ENCODE data around the gene CCDC71L. TPM values are rescaled to one million over a fixed set of nuclear protein-coding genes. Genes with fewer than 3 reads are reported as not detected.

Gene CCDC71L
- total and polyA plus RNA-seq, 8 donors: 1.3 to 92.7 (median 11.4) TPM

DNA sequence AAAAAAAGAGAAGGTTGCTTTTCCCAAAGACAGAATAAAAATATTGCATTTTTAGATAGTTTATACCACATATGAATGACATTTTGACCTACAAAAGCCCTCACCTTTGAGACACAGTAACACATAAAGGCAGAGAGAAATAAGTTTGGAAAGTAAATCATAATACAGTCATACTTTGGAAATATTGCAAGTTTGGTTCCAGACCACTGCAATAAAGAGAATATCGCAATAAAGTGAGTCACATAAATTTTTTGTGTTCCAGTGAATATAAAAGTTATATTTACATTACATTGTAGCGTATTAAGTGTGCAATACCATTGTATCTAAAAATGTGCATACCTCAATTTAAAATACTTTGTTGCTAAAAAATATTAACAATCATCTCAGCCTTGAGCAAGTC is 40.3 kb downstream of the CCDC71L start:
- WGBS, 5 donors: 86 to 96% (median 88%) methylated on average over 2 of the region's 2 CpGs
- peaks cover 0 to under 1% (median 0%) of the 10 kb centered on the region in 4 donors for H3K4me1 ChIP-seq
- intact Hi-C loops (cut with DNase I; ENCODE audit: low total_unique reads): no loop called here
- H3K9me3 ChIP-seq: peaks cover 0 to 14% (median 5%) of the 10 kb centered on the region in 4 donors
- H3K27ac ChIP-seq: no peak overlapping the region
- DNase-seq: no peak
- TF ChIP-seq POLR2AphosphoS5 (IDR thresholded peaks at IDR 0.05) (no peak), POLR2A (IDR thresholded peaks at IDR 0.05) (no peak), EP300 (IDR thresholded peaks at IDR 0.05) (no peak)
- TF ChIP-seq, protein P1, sequence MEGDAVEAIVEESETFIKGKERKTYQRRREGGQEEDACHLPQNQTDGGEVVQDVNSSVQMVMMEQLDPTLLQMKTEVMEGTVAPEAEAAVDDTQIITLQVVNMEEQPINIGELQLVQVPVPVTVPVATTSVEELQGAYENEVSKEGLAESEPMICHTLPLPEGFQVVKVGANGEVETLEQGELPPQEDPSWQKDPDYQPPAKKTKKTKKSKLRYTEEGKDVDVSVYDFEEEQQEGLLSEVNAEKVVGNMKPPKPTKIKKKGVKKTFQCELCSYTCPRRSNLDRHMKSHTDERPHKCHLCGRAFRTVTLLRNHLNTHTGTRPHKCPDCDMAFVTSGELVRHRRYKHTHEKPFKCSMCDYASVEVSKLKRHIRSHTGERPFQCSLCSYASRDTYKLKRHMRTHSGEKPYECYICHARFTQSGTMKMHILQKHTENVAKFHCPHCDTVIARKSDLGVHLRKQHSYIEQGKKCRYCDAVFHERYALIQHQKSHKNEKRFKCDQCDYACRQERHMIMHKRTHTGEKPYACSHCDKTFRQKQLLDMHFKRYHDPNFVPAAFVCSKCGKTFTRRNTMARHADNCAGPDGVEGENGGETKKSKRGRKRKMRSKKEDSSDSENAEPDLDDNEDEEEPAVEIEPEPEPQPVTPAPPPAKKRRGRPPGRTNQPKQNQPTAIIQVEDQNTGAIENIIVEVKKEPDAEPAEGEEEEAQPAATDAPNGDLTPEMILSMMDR (IDR thresholded peaks at IDR 0.05): no peak
- no peak overlapping the region for H3K4me3 ChIP-seq
- no peaks in the 10 kb centered on the region for H3K36me3 ChIP-seq
- H3K27me3 ChIP-seq: no peaks in the 10 kb centered on the region

DNA sequence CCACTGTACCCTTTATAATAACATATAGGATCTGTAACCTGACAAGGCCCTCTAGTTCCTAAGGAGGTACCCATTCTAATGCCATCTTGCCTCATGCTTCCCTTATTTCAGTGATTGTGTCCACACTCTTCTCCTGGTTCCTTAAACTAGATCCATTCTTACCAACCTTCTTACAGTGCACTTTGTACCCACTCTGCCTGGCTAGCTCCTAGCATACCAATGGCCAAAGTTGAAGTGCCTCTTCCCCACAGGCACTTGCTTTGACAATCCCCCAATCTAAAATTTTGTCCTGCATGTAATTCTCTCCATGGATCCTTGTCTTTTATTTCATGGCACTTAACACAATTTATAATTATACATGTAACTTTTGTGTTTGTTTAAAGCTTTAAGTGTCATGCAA is 40.9 kb downstream of the CCDC71L start:
- TF ChIP-seq POLR2A (IDR thresholded peaks at IDR 0.05): no peak
- no peak for TF ChIP-seq EP300 (IDR thresholded peaks at IDR 0.05)
- TF ChIP-seq POLR2AphosphoS5 (IDR thresholded peaks at IDR 0.05): no peak
- Histone ChIP-seq H3K27me3 (no peaks in the 10 kb centered on the region), H3K4me1 (no peaks in the 10 kb centered on the region), H3K36me3 (no peaks in the 10 kb centered on the region), H3K27ac (no peak overlapping the region), H3K4me3 (no peak overlapping the region), H3K9me3 (peaks cover 0 to 14% (median 5%) of the 10 kb centered on the region in 4 donors)
- no peak for DNase-seq
- intact Hi-C loops (cut with DNase I; ENCODE audit: low total_unique reads): no loop called here

DNA sequence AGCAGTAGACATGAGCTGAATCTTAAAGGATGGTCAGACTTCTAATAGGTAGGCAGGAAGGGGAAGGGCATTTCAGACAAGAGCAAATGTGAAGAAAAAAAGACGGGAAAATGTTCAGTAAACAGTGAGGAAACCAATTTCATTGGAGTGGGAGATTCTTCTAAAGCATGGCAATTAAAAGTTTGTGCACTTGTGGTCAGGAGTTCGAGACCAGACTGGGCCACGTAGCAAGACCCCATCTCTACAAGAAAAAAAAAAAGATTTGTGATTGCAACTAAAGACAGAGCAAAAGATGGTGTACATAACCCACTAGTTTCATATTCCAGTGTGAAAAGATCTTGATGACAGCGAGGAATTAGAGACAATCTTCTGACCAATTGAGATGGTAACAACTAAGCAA is 41.7 kb downstream of the CCDC71L start:
- WGBS, 5 donors: 89 to 95% (median 89%) methylated on average over 4 of the region's 4 CpGs
- Histone ChIP-seq H3K27ac (no peak overlapping the region), H3K27me3 (no peaks in the 10 kb centered on the region), H3K36me3 (no peaks in the 10 kb centered on the region), H3K9me3 (peaks cover 0 to 14% (median 5%) of the 10 kb centered on the region in 4 donors), H3K4me1 (no peaks in the 10 kb centered on the region), H3K4me3 (no peak overlapping the region)
- no peak for TF ChIP-seq POLR2AphosphoS5 (IDR thresholded peaks at IDR 0.05)
- TF ChIP-seq EP300 (IDR thresholded peaks at IDR 0.05): no peak
- no peak for TF ChIP-seq POLR2A (IDR thresholded peaks at IDR 0.05)
- TF ChIP-seq, protein P1 (IDR thresholded peaks at IDR 0.05): no peak
- intact Hi-C loops (cut with DNase I; ENCODE audit: low total_unique reads): no loop called here
- DNase-seq: no peak

DNA sequence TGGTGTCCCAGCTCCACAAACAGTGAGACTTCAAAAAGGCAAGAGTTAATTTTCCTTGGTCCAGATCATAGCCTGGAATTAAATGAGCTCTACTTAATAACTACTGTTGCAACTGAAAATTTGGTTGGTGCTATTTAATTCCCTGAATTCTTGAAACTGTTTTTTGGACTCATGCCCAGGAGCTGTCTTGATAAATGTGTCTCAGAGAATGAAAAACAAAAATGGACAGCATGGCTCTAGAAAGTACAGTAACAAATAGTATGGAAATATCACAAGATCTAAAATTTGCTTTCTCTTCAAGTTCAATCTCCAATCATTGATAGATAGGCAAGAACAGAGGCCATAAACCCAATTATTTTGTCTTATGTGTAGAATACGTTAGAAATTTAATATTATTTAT is 42.5 kb downstream of the CCDC71L start:
- H3K4me3 ChIP-seq: no peak overlapping the region
- H3K27me3 ChIP-seq: no peaks in the 10 kb centered on the region
- DNase-seq: peak in 1 of 2 donors; percentile 44
- H3K36me3 ChIP-seq: no peaks in the 10 kb centered on the region
- H3K9me3 ChIP-seq: peaks cover 0 to 14% (median 5%) of the 10 kb centered on the region in 4 donors
- intact Hi-C loops (cut with DNase I; ENCODE audit: low total_unique reads): no loop called here
- H3K27ac ChIP-seq: no peak overlapping the region
- no peaks in the 10 kb centered on the region for H3K4me1 ChIP-seq
- TF ChIP-seq, protein P1 (IDR thresholded peaks at IDR 0.05): no peak
- no peak for TF ChIP-seq POLR2AphosphoS5 (IDR thresholded peaks at IDR 0.05)
- TF ChIP-seq EP300 (IDR thresholded peaks at IDR 0.05): no peak
- no peak for TF ChIP-seq POLR2A (IDR thresholded peaks at IDR 0.05)
- 68 to 88% (median 70%) methylated on average over 1 of the region's 1 CpG for WGBS, 5 donors

DNA sequence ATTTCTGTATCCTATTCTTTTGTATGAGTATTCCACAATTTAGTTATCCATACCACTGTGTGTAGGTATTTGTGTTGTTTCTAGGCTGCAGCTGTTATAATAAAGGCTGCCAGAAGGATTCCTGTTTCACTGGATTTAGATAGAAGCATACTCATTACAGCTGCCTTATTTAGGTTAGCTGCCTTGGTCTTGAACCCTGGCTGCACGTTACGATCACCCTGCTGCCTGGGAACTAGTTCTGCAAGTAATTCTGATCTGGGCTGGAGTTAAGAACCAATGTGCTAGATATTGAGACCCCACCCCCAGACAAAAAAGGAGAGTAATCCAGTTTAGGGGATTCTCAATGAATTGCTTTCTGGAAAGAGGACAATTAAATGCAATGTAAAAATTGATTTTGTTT is 43.1 kb downstream of the CCDC71L start:
- H3K27me3 ChIP-seq: no peaks in the 10 kb centered on the region
- DNase-seq: no peak
- no peaks in the 10 kb centered on the region for H3K4me1 ChIP-seq
- TF ChIP-seq POLR2A (IDR thresholded peaks at IDR 0.05) (no peak), EP300 (IDR thresholded peaks at IDR 0.05) (no peak), POLR2AphosphoS5 (IDR thresholded peaks at IDR 0.05) (no peak)
- TF ChIP-seq, protein P1 (IDR thresholded peaks at IDR 0.05): no peak
- WGBS, 5 donors: 39 to 63% (median 58%) methylated on average over 2 of the region's 2 CpGs
- H3K9me3 ChIP-seq: peaks cover 0 to 14% (median 5%) of the 10 kb centered on the region in 4 donors
- H3K36me3 ChIP-seq: no peaks in the 10 kb centered on the region
- H3K27ac ChIP-seq: no peak overlapping the region
- intact Hi-C loops (cut with DNase I; ENCODE audit: low total_unique reads): no loop called here
- no peak overlapping the region for H3K4me3 ChIP-seq
